ENCODE data around the gene LIMK1. TPM values are rescaled to one million over a fixed set of nuclear protein-coding genes. Genes with fewer than 3 reads are reported as not detected.

Gene LIMK1
- total RNA-seq, 2 experiments from 2014 or later = 44.8 to 49.5 TPM

GRCh38 chr7:74059681-74060588 is 23.7 kb upstream of the LIMK1 start:
- no peak overlapping the region for H3K27ac Mint-ChIP-seq

DNA sequence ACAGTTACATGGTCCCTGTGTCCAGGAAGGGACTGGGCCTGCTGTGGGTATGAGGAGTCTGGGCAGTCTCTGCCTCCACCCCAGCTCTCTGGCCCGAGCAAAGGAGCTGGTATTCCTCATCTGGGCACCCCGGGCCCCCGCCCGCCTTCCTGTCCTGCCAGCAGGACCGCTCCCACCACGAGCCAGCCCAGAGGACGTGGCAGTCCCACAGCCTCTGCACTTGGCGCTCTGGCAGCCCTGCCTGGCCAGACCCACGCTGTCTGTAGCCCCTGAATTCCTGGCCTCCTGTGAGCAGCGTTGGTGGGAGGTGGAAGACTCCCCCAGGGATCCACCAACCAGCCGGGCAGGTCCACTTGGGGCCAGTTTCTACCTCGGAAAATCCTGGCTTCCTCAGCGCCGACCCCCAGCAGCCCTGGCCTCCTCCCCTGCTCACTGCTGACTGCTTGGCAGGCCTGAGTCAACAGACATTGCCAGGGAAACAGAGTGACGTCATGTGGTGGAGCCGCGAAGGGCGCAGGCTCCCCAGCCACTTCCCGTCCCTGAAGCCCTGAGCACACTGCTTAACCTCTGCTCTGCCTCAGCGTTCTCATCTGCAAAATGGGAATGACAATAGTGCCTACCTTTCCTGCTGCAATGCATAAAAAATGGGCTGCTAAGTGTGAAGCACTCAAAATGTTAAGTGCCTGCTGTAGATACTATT is 21.6 kb upstream of the LIMK1 start:
- peak; percentile 99 for ATAC-seq
- no peaks in the 10 kb centered on the region for H3K36me3 Mint-ChIP-seq
- no peaks in the 10 kb centered on the region for H3K9me3 Mint-ChIP-seq (ENCODE audit: low read depth)
- DNase-seq = peak; percentile 92
- peaks cover 10% of the 10 kb centered on the region for H3K27me3 Mint-ChIP-seq
- CTCF ChIA-PET = interaction anchor here (1.3 kb wide), 1 partner anchor 35 kb away, joined by 3 read pairs; no protein-coding TSS in a partner anchor
- H3K27ac Mint-ChIP-seq = peak overlapping the region; percentile 89
- H3K4me1 Mint-ChIP-seq = peaks cover 9% of the 10 kb centered on the region
- H3K4me3 Mint-ChIP-seq = peak overlapping the region; percentile 19

More at GRCh38 chr7:74059681-74060588, 23.7 kb upstream of the LIMK1 start:
- Mint-ChIP-seq H3K36me3 (no peaks in the 10 kb centered on the region), H3K9me3 (ENCODE audit: low read depth) (no peaks in the 10 kb centered on the region), H3K4me3 (no peak overlapping the region), H3K27me3 (peaks cover 10% of the 10 kb centered on the region), H3K4me1 (peaks cover 9% of the 10 kb centered on the region)
- DNase-seq (no peak), ATAC-seq (no peak)
- CTCF ChIA-PET = interaction anchor here (1.4 to 2.7 kb wide), 3 partner anchors 8 to 334 kb away, joined by 4 to 15 read pairs (median 4); no protein-coding TSS in a partner anchor

- Mint-ChIP-seq H3K36me3 (no peaks in the 10 kb centered on the region), H3K27me3 (peaks cover 4% of the 10 kb centered on the region), H3K27ac (peak overlapping the region; percentile 65), H3K9me3 (ENCODE audit: low read depth) (no peaks in the 10 kb centered on the region), H3K4me1 (peaks cover 12% of the 10 kb centered on the region), H3K4me3 (no peak overlapping the region)
- CTCF ChIA-PET = no interaction called here
- DNase-seq = no peak
- ATAC-seq = no peak
These were observed 20.4 kb upstream of the LIMK1 start for GRCh38 chr7:74063223-74063641.

GRCh38 chr7:74063646-74064045 is 20.0 kb upstream of the LIMK1 start:
- Mint-ChIP-seq H3K27me3 (peaks cover under 1% of the 10 kb centered on the region), H3K9me3 (ENCODE audit: low read depth) (no peaks in the 10 kb centered on the region), H3K4me3 (no peak overlapping the region), H3K36me3 (no peaks in the 10 kb centered on the region), H3K27ac (peak overlapping the region; percentile 5), H3K4me1 (peaks cover 12% of the 10 kb centered on the region)
- CTCF ChIA-PET = no interaction called here
- no peak for ATAC-seq
- DNase-seq = no peak

- H3K4me1 Mint-ChIP-seq = peaks cover 12% of the 10 kb centered on the region
- no peaks in the 10 kb centered on the region for H3K9me3 Mint-ChIP-seq (ENCODE audit: low read depth)
- ATAC-seq (no peak), DNase-seq (no peak)
- no peak overlapping the region for H3K4me3 Mint-ChIP-seq
- CTCF ChIA-PET = interaction anchor here (0.7 to 2.4 kb wide), 6 partner anchors 109 to 336 kb away, joined by 3 to 10 read pairs (median 4); partner anchors contain the start of gene EIF4H
- no peaks in the 10 kb centered on the region for H3K27me3 Mint-ChIP-seq
- no peak overlapping the region for H3K27ac Mint-ChIP-seq
- no peaks in the 10 kb centered on the region for H3K36me3 Mint-ChIP-seq
These were observed 18.9 kb upstream of the LIMK1 start for GRCh38 chr7:74064696-74065095.

- ATAC-seq (no peak), DNase-seq (no peak)
- CTCF ChIA-PET = interaction anchor here (1.2 to 5.0 kb wide), 6 partner anchors 26 to 334 kb away, joined by 3 to 33 read pairs (median 12); no protein-coding TSS in a partner anchor
- Mint-ChIP-seq H3K4me1 (peaks cover 17% of the 10 kb centered on the region), H3K27ac (no peak overlapping the region), H3K27me3 (no peaks in the 10 kb centered on the region), H3K4me3 (no peak overlapping the region), H3K36me3 (no peaks in the 10 kb centered on the region), H3K9me3 (ENCODE audit: low read depth) (no peaks in the 10 kb centered on the region)
These were observed 17.0 kb upstream of the LIMK1 start for GRCh38 chr7:74066626-74067025.

- ATAC-seq (no peak), DNase-seq (no peak)
- CTCF ChIA-PET = interaction anchor here (0.6 to 5.0 kb wide), 14 partner anchors 10 to 332 kb away, joined by 3 to 33 read pairs (median 10); partner anchors contain the start of genes EIF4H and LIMK1
- Mint-ChIP-seq H3K9me3 (ENCODE audit: low read depth) (no peaks in the 10 kb centered on the region), H3K4me1 (peaks cover 8% of the 10 kb centered on the region), H3K36me3 (no peaks in the 10 kb centered on the region), H3K27ac (no peak overlapping the region), H3K27me3 (no peaks in the 10 kb centered on the region), H3K4me3 (no peak overlapping the region)
These were observed 15.1 kb upstream of the LIMK1 start for GRCh38 chr7:74068378-74069085.

DNA sequence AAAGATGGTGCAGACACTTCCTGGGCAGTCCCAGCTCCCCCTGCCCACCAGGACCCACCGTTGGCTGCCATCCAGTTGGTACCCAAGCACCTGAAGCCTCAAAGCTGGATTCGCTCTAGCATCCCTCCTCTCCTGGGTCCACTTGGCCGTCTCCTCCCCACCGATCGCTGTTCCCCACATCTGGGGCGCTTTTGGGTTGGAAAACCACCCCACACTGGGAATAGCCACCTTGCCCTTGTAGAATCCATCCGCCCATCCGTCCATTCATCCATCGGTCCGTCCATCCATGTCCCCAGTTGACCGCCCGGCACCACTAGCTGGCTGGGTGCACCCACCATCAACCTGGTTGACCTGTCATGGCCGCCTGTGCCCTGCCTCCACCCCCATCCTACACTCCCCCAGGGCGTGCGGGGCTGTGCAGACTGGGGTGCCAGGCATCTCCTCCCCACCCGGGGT is 14.5 kb upstream of the LIMK1 start:
- ATAC-seq (no peak), DNase-seq (no peak)
- Mint-ChIP-seq H3K9me3 (ENCODE audit: low read depth) (no peaks in the 10 kb centered on the region), H3K4me3 (no peak overlapping the region), H3K27ac (no peak overlapping the region), H3K4me1 (peaks cover 8% of the 10 kb centered on the region), H3K36me3 (no peaks in the 10 kb centered on the region), H3K27me3 (no peaks in the 10 kb centered on the region)
- CTCF ChIA-PET = interaction anchor here (1.0 to 5.0 kb wide), 13 partner anchors 10 to 332 kb away, joined by 3 to 33 read pairs (median 6); partner anchors contain the start of genes EIF4H, LAT2 and LIMK1

DNA sequence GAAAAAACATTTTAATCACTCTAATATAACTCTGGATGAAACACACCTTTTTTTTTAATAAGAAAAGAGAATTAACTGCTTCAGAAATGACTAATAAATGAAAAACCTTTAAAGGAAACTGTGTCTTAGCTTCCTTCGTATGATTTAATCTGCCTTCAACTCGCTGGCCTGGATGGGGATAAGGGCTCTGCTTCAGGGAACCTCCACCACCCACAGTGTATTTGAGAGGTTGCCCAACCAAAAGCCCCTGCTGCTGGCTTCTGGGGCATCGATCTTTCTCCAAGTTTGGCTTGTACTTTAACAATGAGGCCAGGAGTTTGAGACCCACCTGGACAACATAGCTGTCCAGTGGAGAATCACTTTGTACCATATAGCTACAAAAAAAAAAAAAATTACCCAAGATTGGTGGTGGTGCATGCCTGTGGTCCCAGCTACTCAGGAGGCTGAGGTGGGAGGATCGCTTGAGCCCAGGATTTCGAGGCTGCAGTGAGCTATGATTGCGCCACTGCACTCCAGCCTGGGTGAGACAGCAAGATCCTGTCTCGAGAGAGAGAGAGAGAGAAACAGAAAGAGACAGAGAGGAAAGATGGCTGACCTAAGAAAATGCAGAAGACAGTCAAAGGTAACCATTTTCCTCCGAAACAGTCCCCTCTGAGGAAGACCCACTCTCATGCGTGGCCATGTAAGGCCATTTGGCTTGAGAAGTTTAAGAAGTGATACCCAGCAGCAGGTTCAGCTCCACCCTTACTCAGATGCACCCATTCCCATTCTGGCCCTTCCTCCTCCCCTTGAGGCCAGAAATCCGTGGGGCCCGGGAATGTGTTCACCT is 13.6 kb upstream of the LIMK1 start:
- DNase-seq = no peak
- H3K36me3 Mint-ChIP-seq = no peaks in the 10 kb centered on the region
- no peaks in the 10 kb centered on the region for H3K27me3 Mint-ChIP-seq
- no peaks in the 10 kb centered on the region for H3K9me3 Mint-ChIP-seq (ENCODE audit: low read depth)
- CTCF ChIA-PET = interaction anchor here (0.6 to 5.0 kb wide), 10 partner anchors 9 to 331 kb away, joined by 3 to 33 read pairs (median 6); partner anchors contain the start of genes EIF4H, LAT2 and LIMK1
- peaks cover 8% of the 10 kb centered on the region for H3K4me1 Mint-ChIP-seq
- no peak for ATAC-seq
- H3K4me3 Mint-ChIP-seq = no peak overlapping the region
- no peak overlapping the region for H3K27ac Mint-ChIP-seq

- no peak for DNase-seq
- Mint-ChIP-seq H3K36me3 (no peaks in the 10 kb centered on the region), H3K4me3 (no peak overlapping the region), H3K27me3 (no peaks in the 10 kb centered on the region), H3K4me1 (peaks cover 8% of the 10 kb centered on the region), H3K9me3 (ENCODE audit: low read depth) (no peaks in the 10 kb centered on the region), H3K27ac (no peak overlapping the region)
- CTCF ChIA-PET = interaction anchor here (0.6 to 5.0 kb wide), 6 partner anchors 8 to 330 kb away, joined by 3 to 33 read pairs (median 16); partner anchors contain the start of gene LIMK1
- no peak for ATAC-seq
These were observed 13.0 kb upstream of the LIMK1 start for GRCh38 chr7:74070619-74070921.

DNA sequence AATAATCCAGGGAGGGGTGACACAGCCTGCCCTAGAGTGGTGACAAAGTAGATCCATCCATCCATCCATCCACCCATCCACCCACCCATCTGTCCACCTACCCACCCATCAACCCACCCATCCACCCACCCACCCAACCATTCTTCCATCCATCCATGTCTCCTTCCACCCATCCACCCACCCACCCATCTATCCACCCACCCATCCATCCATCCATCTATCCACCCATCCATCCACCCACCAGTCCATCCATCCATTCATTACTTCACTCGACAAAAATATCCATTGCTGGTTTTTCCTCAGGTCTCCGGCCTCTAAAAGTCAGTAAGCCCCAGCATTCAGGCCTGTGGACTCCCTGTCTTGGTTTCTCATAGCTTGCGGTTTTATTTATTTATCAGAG is 12.5 kb upstream of the LIMK1 start:
- Mint-ChIP-seq H3K27ac (no peak overlapping the region), H3K9me3 (ENCODE audit: low read depth) (no peaks in the 10 kb centered on the region), H3K4me1 (peaks cover 8% of the 10 kb centered on the region), H3K27me3 (no peaks in the 10 kb centered on the region), H3K4me3 (no peak overlapping the region), H3K36me3 (no peaks in the 10 kb centered on the region)
- CTCF ChIA-PET = interaction anchor here (1.0 to 5.0 kb wide), 2 partner anchors 113 to 330 kb away, joined by 3 to 33 read pairs; no protein-coding TSS in a partner anchor
- no peak for DNase-seq
- no peak for ATAC-seq

DNA sequence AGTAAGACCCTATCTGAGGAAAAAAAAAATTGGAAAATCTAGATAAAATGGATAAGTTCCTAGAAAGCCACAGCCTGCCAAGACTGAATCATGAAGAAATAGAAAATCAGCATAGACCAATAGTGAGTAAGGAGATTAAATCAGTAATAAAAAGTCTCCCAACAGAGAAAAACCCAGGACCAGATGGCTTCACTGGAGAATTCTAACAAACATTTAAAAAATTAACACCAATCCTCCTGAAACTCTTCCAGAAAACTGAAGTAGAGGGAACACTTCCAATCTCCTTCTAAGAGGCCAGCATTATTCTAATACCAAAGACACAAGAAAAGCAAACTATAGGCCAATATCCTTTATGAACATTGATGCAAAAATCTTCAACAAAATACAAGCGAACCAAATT is 8.8 kb upstream of the LIMK1 start:
- Mint-ChIP-seq H3K4me3 (no peak overlapping the region), H3K27me3 (no peaks in the 10 kb centered on the region), H3K4me1 (peaks cover 5% of the 10 kb centered on the region), H3K27ac (no peak overlapping the region), H3K36me3 (no peaks in the 10 kb centered on the region), H3K9me3 (ENCODE audit: low read depth) (no peaks in the 10 kb centered on the region)
- ATAC-seq (no peak), DNase-seq (no peak)
- CTCF ChIA-PET = interaction anchor here (0.6 to 1.3 kb wide), 2 partner anchors 326 to 327 kb away, joined by 3 read pairs; no protein-coding TSS in a partner anchor

Data from activated CD8-positive, alpha-beta memory T cell treated with anti-CD3 and anti-CD28 coated beads, Interleukin-2, amount 10 ng/mL, durations not matched to agents 7 days and 5 days (primary cell).